Erythroblast (primary cell): Measurements from ENCODE around the gene ZBTB7B.

Experiments used
- GATA1 ChIP-seq: IDR thresholded peaks from 2 replicates; pipeline ENCODE4 v1.6.1; 2011; ENCODE audit warnings: low read depth, mild to moderate bottlenecking, control low read depth, low read length, moderate library complexity
- POLR2A ChIP-seq: IDR thresholded peaks from 2 replicates; pipeline ENCODE4 v1.6.1; 2011; ENCODE audit warnings: mild to moderate bottlenecking, low read length

DNA sequence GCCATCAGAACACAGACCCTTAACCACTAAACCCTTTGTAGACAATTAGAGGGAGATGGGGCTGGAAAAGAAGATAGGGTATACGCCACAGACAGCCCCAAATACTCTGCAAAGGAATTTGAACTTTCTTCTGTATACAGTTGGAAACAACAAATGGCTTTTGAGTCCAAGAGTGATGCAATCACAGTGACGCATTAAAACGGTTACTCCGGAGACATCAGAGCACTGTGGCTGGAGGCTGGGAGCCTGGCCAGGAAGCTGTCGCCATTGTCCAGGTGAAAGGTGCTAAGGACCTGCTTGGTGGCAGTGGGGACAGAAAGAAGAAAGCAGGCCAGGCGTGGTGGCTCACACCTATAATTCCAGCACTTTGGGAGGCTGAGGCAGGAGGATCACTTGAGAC lies 15.3 kb upstream of the ZBTB7B start:
- TF ChIP-seq POLR2A (no peak), GATA1 (no peak)
